LoVo (cell line): ENCODE data around the gene CEP44.
"Not testable (repeated sequence)": the region's sequence is repeated elsewhere in the genome, so short reads cannot be mapped to it uniquely, and the experiment has no call there.

Experiments used
- DNase-seq: peaks from one replicate; pipeline ENCODE4 v3.0.0-alpha.2; 2016; ENCODE audit warnings: low spot score

CEP44 gene, protein sequence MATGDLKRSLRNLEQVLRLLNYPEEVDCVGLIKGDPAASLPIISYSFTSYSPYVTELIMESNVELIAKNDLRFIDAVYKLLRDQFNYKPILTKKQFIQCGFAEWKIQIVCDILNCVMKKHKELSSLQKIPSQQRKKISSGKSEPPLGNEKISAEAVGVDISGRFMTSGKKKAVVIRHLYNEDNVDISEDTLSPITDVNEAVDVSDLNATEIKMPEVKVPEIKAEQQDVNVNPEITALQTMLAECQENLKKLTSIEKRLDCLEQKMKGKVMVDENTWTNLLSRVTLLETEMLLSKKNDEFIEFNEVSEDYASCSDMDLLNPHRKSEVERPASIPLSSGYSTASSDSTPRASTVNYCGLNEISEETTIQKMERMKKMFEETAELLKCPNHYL

DNA sequence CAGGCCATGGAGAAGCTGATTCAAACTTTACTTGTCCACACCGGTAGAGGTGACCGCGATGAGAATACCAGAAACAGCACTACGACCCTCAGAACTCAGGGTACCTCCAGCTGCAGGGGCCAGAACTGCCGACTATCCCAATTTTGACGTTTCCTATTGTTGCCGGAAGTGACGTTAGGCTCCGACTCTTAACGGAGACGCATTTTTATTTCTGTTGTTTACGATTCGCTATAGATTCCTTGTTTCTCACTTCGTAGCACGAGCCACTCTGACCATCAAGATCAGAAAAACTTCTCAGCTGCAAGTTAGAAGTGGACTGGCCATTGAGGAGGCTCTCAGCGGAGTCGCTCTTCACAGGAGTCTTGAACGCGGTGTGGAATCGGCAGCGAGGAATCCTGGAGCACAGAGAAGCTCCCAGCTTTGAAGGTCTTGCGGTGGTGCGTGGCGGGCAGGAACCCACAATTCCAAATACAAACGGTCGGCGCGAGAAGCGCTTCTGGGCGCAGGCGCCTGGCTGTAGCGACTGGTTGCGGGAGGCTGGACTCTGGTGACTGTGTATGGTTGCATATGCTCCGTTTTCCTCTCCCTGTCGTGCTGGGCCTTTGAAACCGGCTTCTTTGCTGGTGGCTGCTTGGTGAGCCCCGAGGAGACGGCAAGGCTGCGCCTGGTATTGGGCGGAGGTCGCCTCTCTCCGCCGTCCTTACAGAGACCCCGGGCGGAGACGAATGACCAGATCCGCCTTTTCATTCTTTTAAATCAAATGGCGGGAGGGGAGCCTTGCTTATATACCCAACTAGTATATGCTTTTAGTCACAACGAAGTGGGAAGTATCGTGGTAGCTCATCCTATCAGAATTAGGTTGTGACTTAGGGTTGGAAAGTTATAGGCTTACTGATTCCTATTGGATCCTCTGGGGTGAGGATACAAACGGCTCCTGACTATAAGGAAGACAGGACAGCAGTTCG, at the start of gene CEP44, which contains the start of gene FBXO8:
CEP44 (plus strand) TSS at position 405 of the 965 bp plus-strand sequence. CDS start 15,211 bp downstream, outside the sequence.
FBXO8 (minus strand) TSS at position 161 of the 965 bp plus-strand sequence. CDS start 20,575 bp downstream, outside the sequence.
- DNase-seq: peak; percentile 78

DNA sequence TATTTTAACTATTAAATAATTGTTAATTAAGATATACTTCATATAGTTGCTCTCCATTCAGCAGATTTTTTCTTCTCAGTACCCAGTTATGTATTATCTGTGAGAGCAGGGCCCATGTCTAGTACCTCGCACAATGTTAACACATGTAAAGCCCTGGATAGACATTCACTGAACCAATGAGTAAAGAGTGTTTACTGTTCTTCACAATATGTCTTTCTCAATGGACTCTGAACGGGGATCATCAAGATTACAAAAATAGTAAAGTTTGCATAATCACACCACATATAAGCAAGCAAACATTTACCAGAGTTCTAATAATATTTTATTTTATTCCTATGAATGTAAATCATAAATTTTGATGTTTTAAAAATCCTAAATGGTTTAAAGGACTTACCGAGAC, 47.4 kb upstream of the CEP44 start:
- no peak for DNase-seq

DNA sequence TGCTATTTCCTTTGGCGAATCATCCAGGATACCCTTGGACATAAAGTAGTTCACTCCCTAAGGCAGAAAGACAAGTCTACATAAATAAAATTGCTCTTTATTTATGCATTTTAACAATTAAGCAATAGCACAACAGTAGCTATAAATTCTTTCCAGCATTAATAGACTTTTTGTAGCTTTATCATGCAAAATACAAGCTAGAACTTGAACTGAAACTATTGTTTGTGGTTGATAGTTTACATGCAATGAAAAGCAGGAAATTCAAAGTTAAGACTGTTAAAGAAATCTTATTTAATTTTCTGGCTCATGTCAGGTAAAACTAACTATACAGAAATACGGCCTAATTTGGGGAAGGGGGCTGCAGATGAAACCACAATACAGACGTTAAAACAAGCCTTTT, 42.5 kb upstream of the CEP44 start:
- no peak for DNase-seq

DNA sequence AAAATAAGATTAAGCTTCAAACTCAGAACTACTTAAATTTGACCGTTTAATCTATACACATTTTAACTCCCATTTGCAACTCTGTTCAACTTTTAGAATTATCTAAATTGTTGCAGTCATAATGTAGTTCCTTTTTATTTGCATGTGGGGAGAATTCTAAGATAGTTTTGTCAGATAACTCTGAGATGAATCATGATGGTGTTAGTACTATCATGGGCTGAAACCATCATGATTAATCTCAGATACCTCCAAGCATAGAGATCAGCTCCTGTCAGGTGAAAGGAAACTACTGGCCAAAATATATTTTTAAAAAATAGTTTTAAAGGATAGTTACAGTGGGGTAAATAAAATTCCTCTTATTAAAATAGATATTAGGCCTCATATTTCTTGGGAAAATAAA, 39.3 kb upstream of the CEP44 start:
- DNase-seq: no peak

DNA sequence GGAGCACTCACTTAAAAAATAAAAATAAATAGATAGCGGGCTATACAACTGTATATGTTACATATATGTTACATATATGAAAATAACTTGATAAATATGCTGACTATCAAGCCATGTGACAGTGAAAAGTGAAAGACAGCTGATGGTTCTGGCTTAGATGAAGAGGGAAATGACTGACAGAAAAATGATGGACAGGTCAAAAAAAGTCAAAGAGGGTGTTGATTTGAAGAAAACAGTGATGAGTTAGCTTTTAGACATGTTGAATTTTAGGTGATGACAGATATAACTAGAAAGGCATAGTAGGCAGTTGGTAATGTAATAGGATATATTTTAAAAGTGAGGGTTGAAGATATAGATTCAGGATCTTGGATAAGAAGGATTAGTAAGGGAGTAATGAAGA, 38.0 kb upstream of the CEP44 start:
- no peak for DNase-seq

DNA sequence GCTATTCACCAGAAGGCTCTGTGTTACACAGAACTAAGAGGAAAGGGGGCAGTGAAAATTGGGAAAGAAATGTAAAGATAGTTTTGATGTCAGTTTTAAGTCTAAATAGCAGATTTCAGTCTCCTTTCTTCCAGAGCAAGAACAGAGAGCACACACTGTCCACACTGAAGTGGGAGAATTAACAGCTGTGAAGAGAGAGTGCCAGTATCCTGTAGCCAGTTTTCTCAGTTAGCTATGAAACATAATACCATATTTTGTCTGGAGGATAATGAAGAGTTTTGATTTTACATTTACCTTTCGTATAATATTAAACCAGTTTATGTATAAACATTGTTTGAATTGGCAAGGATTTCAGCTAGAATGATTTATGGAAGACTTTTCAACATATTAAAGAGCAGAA, 35.3 kb upstream of the CEP44 start:
- DNase-seq: no peak

DNA sequence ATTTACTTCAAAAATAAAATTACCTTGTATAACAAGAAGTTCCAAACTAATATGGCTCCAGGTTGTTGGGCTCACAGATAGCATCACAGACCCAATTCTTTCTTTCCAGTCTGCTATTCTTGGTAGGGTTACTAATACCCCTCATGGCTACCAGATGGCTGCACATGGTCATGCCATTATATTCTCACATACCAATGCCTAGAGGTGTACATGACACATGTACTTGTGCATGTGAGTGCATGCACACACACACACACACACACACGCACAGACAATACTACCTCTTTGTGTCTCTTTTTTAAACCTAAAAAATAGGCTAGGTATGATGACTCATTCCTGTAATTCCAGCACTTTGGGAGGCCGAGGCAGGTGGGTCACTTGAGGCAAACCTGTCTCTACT, 31.3 kb upstream of the CEP44 start:
- DNase-seq: no peak

DNA sequence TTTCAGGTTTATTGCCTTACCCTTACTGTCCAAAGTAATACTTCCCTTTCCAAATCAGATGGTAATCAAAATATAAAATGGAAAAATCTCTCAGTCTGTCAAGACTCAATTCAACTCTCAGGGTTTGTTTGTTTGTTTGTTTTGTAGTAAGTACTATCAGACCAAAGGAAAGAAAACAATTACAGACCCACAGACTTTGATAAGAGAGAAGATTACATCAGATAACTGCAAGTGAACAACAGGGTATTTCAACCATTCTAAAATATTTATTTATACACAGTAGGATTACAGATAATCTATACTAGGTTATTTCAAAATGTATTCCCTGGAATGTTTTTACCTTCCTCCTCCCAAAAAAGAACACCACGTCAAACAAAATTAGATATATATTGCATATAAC, 29.1 kb upstream of the CEP44 start:
- no peak for DNase-seq

DNA sequence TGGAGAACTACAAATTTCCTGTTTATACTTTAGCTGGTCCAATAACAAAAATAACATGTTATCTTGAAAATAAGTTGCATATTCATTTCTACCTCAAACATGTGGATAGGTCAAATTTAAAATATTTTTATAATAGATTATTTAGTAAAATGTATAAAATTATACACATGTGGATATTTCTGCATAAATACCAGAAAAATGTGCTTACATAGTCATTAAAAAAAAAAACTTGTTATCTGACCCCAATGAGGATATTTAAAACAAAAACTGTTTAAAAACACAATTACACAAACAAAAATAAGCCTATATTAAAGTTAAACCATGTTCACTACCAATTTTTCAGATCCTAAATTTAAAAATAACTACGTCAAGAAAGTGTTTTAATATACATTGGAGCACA, 28.3 kb upstream of the CEP44 start:
- no peak for DNase-seq

DNA sequence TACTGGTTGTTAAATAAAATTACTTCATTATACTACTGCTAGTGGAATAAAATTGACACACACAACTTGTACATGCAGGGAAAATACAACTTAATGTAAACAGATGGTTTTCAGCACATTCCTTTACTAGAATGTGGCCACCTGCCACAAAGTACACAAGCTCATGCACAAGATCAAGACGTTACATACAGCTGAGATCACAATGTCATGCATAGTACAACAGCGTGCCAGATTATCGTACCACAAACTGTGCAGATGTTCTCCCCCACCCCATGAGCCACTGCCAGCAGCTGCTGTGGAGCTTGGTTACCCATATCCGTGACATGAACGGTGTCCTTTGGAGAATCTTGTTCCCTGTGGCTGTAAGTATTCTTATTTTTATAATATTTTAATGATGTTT, 27.9 kb upstream of the CEP44 start:
- DNase-seq: no peak

DNA sequence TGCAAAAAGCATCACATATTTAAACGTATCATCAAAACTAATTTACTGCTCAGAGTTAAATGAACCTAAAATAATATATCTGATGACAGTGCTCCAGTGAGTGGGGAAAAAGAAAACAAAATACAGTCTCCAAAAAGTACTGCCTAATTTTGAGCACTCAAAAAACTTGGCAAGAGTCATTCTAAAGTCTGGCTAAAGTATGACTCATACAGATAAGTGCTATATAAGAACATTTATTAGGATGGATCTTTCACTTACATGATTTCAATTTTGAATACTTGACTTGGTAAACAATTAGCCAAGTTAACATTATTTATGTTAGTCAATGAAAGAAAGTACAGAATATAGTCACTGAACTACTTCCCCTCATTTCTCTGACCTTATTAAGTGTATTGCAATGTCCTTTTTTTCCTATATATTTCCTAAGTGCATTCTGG, 27.4 kb upstream of the CEP44 start:
- no peak for DNase-seq

DNA sequence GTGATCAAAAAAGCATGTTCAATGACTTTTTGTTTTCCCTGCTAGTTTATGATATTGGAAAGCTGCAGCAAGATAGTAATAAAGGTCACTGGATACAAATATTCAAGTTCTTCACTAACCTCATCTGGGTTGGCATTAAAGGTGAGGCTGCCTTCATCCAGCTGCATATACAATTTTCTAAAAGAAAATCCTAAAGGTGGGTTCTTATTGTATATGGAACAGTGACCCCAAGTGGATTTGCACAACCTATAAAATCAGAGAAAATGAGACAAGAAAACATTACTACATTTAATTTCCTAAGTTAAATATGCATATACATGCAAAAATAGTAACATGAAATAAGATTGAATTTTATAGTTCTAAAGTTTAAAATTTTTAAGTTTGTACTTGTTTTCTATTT, 24.1 kb upstream of the CEP44 start:
- DNase-seq: no peak

DNA sequence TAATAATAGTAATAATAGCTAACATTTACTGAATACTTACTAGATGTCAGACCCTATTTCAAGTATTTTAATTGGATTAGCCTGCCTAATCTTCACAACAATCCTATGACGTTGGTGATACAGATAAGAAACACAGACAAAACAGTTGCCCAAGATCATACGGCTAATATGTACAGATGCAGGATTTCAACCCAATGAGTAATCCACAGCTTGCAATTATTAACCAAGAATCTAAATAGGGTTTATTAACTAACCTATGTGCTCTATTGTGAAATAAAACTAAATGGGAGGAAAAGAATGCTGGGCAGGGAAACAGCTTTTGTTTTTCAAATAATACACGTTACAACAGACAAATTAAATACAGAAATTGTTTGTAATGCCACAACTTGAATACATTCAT, 23.6 kb upstream of the CEP44 start:
- DNase-seq: no peak

DNA sequence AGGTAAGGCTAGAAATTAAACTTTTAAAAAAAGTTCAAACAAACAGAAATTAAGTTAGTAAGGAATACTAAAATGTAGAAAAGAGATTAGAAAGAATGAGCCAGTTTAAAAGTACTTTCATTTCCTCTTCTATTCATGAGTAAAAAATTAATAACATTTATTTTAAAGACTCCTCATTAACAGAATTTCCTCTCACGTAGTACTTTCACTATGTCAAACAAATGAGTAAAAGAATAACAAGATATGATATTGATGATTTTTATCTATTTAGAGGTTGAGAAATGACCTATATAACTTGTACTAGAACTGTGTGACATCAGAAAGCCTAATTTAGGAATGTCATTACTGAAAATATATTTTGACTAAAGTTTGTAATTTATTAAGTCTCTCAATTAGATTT, 22.3 kb upstream of the CEP44 start:
- not testable (repeated sequence) for DNase-seq

DNA sequence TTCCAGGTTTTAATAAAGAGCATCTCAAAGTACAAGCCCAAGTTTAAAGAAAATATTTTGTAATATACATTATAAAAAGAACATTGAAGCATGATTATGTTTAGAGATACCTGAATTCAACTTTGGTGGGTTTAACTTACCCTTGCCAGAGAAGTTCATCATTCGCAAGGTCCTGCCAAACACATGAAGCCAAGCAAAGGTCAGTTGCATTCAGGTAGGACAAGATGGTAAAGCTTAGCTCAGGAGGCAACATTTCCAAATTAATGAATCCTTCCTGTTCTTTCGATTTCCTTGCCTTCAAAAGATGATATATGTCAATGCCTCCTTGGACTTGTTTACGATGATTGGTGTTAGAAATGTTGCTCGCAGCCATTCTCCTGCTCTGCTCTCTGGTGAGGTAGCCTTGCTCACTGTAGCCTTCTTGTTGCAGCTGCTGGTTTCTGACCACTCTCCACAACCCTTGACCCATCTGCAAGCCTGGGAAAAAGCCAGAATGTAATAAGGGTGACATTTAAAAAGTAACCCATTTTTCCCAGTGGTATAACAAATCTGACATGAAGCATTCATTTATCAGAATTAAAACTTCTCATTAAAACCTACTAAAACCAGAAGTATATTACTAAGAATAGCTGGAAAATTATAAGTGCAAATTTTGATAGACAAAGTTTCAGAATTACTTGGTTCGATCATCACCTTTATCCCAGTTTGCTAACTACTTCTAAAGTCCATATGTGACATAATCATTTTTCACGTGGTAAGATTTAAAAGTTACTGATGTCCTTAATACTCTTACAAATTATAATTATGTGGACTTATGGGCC, 20.9 kb upstream of the CEP44 start:
- no peak for DNase-seq

DNA sequence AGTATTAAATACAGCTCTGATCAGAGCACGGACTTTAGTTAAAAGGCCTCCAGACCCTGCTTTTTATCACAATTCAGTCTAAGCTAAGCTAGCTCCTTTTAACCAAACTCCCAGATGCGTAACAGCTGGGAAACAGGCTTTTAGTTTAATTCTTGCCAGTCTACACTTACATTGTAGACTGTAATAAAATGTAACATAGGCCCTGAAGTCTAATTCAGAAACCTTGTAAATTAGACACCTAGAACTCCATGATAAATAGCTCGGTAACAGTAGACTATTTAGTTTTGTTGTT, 20.3 kb upstream of the CEP44 start:
- no peak for DNase-seq

DNA sequence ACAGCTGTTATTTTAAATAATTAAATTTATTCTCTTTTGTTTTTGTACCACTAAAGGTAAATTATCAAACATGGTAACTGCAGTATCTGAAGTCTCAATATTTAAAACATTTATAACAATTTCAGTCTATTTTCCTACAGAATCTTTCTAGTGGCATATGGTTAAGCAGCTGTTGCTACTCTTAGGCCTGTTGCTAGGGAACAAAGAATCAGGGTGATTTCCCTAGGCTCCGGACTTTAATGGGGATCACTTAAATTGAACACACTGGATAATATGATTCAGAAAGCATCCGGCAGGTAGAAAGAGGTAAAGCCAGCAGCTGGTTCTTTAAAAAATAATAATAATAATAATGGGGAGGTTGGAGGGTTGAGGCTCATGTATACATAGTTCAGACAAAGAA, 17.8 kb upstream of the CEP44 start:
- no peak for DNase-seq

DNA sequence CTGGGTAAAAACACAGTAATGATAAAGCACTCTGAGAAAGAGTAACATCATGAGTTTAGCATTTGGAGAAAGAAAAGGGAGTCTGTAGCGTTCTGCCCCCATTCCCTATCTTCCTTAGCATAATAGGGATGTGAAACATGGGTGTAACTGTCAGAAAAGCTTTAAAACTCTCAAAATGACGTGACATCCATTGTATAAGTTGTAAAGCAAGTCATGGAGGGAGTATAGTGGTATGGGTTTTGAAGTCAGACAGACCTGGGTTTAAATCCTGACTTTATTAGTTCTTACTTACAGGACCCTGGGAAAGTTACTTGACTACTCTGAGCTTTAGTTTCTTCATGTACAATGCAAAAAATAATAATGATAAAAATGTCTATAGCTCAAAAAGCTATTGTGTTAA, 17.3 kb upstream of the CEP44 start:
- DNase-seq: no peak

DNA sequence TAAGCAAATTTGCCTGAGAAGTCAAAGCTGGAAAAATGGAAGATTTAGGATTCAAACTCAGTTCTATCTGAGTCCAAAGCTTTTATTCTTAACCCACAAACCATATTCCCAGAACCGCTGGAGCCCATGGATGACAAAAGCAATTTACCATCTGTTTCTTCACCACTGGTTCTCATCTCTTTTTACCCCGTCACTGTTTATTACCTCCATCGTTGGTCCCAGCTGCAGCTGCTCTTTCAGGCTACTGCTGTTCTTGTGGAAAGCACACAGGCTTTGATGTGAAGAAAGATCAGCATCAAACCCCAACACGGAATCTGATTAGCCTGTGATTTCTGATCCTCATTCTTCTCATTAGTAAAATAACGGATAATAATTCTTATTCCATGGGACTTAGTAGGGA, 9.8 kb upstream of the CEP44 start:
- DNase-seq: no peak

DNA sequence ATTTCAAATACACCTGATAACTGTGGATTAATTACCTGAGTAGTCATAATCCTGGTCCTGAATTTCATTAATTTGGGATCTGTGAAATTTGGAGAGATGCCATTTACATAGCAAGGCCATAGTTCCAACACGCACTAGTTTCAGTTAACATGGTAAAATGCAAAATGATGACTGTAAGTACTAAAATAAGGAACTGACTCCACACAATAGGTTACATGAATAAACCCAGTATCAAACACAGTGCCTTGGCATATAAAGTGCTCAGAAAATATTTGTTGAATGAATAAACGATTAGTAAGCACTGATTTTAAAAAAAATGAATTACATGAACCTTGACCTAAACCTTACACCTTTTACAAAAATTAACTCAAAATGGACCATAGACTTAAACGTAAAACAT, 9.3 kb upstream of the CEP44 start:
- DNase-seq: no peak

DNA sequence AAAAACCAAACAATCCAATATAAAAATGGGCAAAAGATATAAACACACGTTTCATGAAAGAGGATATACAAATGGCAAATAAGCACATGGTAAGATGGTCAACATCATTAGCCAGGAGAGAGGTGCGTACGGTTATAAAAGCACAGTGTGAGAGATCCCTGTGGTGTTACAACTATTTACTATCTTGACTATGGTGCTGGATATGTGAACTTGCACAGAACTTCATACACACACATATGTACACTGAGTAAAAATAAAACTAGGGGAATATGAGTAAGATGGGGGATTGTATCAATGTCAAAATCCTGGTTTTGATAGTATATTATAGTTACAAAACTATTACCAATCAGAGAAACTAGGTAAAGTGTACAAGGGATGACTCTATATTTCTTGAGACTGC, 8.6 kb upstream of the CEP44 start:
- DNase-seq: no peak

DNA sequence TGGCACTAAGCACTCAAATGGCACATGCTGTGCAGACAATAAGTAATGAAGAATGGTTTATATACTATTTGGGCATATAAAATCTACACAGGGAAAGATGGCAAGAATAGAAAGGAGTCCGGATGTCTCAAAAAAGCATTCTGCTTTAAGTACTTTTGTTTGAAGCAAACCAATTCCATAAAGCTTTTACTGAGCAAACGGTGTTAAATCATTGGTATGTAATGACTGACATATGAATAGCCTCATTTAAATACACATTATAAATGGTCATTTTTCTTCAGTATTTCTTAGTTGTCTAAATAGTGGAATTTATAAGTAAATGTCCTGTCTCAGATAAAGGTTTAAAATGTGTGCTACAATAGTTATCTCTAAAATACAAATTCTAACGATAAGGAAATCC, 6.3 kb upstream of the CEP44 start:
- DNase-seq: no peak
